IPS DF 4.7 (cell line): ENCODE measurements around the gene NEGR1.

ENCODE experiments used
- DNase-seq: peaks from one replicate; pipeline ENCODE4 v3.0.0-alpha.2; 2013; ENCODE audit warnings: low spot score; ENCODE audit errors: extremely low read depth

NEGR1 gene

GRCh38 chr1:72119491-72119890, 162.8 kb downstream of the NEGR1 start:
- no peak for DNase-seq

- DNase-seq: no peak
These were observed 164.7 kb downstream of the NEGR1 start for GRCh38 chr1:72117621-72118020.

- no peak for DNase-seq
These were observed 167.0 kb downstream of the NEGR1 start for GRCh38 chr1:72115290-72115689.

GRCh38 chr1:72111662-72112061, 170.7 kb downstream of the NEGR1 start:
- no peak for DNase-seq

DNA sequence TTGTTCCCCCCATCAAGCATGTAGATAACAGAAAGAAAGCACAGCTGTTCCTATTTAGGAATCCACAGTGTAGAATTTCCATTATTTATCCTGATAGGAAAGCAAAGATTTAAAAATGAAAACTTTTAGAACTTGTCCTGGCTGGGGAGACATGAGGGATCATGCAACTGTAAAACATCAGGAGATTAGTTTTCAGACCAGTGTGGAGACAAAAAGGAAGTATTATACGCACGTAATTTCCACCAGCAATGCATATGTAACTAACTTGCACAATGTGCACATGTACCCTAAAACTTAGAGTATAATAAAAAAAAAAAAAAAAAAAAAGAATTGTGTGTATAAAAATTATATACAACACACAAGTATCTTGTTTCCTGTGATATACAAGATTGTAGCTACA, 172.4 kb downstream of the NEGR1 start:
- DNase-seq: no peak

DNA sequence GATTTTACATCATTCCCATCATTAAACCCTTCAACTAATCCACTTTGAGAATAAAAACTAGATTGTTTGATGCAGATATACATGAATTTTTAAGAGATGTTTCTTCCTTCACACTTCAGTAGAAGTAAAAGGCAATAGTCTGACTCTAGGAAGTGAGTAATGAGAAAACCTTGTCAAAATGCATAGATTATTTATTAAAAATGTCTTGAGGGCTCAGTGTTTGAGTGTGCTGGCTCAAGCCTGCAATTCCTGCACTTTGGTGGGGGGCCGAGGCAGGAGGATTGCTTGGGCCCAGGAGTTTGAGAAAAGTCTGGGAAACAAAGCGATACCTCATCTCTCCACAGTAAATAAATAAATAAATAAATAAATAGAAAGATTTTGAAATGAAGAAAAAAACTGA, 177.1 kb downstream of the NEGR1 start:
- DNase-seq: no peak

GRCh38 chr1:72101840-72102632, 180.3 kb downstream of the NEGR1 start:
- DNase-seq: no peak

GRCh38 chr1:72100771-72101170, 181.6 kb downstream of the NEGR1 start:
- DNase-seq: no peak

GRCh38 chr1:72097851-72098570, 184.3 kb downstream of the NEGR1 start:
- no peak for DNase-seq

DNA sequence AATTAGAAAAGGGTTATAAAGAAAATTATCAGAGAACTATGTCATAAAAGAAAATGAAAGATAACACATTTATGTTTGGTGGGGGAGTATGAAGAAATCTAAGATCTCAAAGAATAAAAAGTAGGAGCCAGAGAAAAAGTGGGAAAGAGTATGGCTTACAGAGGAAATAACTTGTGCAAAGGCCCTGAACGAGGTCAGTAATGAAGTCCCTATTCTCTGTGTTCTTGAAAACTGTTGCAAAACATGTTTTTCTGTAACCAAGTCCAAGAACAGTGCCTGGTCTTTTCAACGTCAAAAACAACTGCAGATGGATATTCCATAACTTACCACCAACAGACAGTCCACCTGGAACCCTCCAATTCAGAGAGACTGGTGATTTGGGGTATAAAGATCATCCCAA, 188.1 kb downstream of the NEGR1 start:
- no peak for DNase-seq

DNA sequence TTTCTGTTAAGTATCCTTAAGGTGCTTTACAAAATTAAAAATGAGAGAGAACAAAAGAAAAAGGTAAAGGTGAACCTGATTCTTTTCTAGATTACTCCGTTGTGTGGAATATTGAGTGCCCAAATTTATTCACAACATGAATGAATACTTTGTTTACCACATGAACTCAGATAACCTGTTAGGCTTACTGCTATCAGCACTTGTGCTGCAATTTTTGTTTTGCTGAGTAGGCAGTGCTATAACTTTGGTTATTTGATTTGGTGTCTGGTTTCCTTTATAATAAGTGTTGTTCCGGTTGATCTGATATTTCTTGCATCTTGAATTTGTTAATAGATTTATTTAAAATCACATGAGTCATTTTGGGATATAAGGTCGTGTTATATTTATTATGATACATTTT, 195.9 kb downstream of the NEGR1 start:
- no peak for DNase-seq

GRCh38 chr1:72075425-72075824, 206.9 kb downstream of the NEGR1 start:
- DNase-seq: no peak

- no peak for DNase-seq
These were observed 215.9 kb downstream of the NEGR1 start for GRCh38 chr1:72066431-72066830.

DNA sequence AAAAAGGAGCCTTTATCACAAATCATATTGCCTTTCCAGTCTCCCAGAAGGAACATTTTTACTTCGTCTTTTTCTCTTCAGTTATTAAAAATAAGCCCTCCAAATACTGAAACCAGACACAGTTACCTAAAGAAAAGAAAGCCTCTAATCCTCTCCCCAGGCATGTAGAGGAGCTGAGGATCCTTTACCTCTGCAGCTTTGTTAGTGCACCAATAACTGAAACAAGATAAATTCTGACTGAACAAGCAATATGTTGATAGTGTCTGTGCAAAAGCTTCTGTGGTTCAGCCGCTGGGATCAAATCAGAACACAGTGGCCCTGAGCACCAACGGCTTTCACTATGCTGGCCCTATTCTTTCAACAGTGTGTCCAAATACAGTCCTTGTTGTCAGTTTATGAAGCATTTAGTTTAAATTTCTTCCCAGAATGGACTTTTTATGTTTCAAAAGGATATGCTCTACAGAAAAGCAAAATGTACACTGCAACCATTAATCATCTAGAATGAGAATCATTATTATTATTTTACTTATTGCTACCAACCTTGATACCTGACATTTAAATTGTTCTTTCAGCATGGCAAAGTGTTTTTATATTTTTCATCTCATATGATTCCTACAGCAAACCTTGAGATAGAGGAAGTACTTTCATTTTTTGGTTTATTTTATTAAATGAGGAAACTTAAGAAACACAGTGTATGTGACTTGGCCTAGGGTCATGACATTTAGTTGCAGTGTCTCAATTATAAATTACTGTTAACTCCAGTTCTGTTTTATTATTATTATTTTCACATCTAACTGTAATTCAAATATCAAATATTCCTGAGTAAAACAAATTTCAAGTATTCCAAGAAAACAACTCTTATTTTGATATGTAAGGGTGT, 217.9 kb downstream of the NEGR1 start:
- DNase-seq: no peak

GRCh38 chr1:72063364-72064044, 218.8 kb downstream of the NEGR1 start:
- DNase-seq: no peak

- DNase-seq: no peak
These were observed 219.8 kb downstream of the NEGR1 start for GRCh38 chr1:72062584-72062983.

GRCh38 chr1:72060466-72061245, 221.7 kb downstream of the NEGR1 start:
- no peak for DNase-seq

- DNase-seq: no peak
These were observed 225.8 kb downstream of the NEGR1 start for GRCh38 chr1:72056516-72056915.

GRCh38 chr1:72051538-72051937, 230.8 kb downstream of the NEGR1 start:
- DNase-seq: no peak

GRCh38 chr1:72050551-72050950, 231.8 kb downstream of the NEGR1 start:
- no peak for DNase-seq
